GM23248 (cell line): ENCODE data around the gene SERP2. TPM values are rescaled to one million over a fixed set of nuclear protein-coding genes. Genes with fewer than 3 reads are reported as not detected.

Source experiments
- DNase-seq: peaks from one replicate; pipeline ENCODE4 v3.0.0-alpha.2; 2015
- H2AFZ ChIP-seq: fragments of 200-600 bp; sonication (generic); 2 replicates; pipeline ENCODE4 v1.6.1; 2016; ENCODE audit warnings: antibody characterized with exemption
- H3F3A ChIP-seq: fragments of 200-600 bp; sonication (generic); 2 replicates; pipeline ENCODE4 v1.6.1; 2016; ENCODE audit warnings: mild to moderate bottlenecking, antibody characterized with exemption, mixed run types; ENCODE audit not compliant: insufficient read depth
- H3K27ac ChIP-seq: fragments of 200-600 bp; sonication (generic); 2 replicates; pipeline ENCODE4 v1.5.1; 2016; ENCODE audit warnings: mild to moderate bottlenecking
- H3K27me3 ChIP-seq: fragments of 200-600 bp; sonication (generic); replicated peaks from 2 replicates; pipeline ENCODE4 v1.6.1; 2016; ENCODE audit warnings: mild to moderate bottlenecking; ENCODE audit not compliant: insufficient read depth
- H3K36me3 ChIP-seq: fragments of 200-600 bp; sonication (generic); 2 replicates; pipeline ENCODE4 v1.6.1; 2016; ENCODE audit warnings: low read depth, mild to moderate bottlenecking
- H3K4me1 ChIP-seq: fragments of 200-600 bp; sonication (generic); 2 replicates; pipeline ENCODE4 v1.6.1; 2016; ENCODE audit warnings: mild to moderate bottlenecking; ENCODE audit not compliant: insufficient read depth
- H3K4me2 ChIP-seq: fragments of 200-600 bp; sonication (generic); one replicate; pipeline ENCODE4 v1.6.1; 2016; ENCODE audit warnings: mild to moderate bottlenecking; ENCODE audit not compliant: unreplicated experiment
- H3K4me3 ChIP-seq: fragments of 200-600 bp; sonication (generic); 2 replicates; pipeline ENCODE4 v1.5.1; 2016; ENCODE audit warnings: mild to moderate bottlenecking
- H3K79me2 ChIP-seq: fragments of 200-600 bp; sonication (generic); 2 replicates; pipeline ENCODE4 v1.6.1; 2016; ENCODE audit warnings: mild to moderate bottlenecking; ENCODE audit not compliant: insufficient read depth
- H3K9ac ChIP-seq: fragments of 200-600 bp; sonication (generic); 2 replicates; pipeline ENCODE4 v1.6.1; 2016; ENCODE audit warnings: mild to moderate bottlenecking
- H3K9me2 ChIP-seq: fragments of 200-600 bp; sonication (generic); 2 replicates; pipeline ENCODE4 v1.6.1; 2016; ENCODE audit warnings: mixed run types, mild to moderate bottlenecking, moderate library complexity; ENCODE audit not compliant: insufficient read depth
- H3K9me3 ChIP-seq: fragments of 200-600 bp; sonication (generic); one replicate; pipeline ENCODE4 v1.6.1; 2017; ENCODE audit warnings: low read depth
- H4K20me1 ChIP-seq: fragments of 200-600 bp; sonication (generic); 2 replicates; pipeline ENCODE4 v1.6.0; 2016; ENCODE audit not compliant: insufficient read depth
- EZH2 ChIP-seq: fragments of 200-600 bp; sonication (generic); IDR thresholded peaks from 2 replicates; pipeline ENCODE4 v1.6.1; 2018; ENCODE audit warnings: antibody characterized with exemption, mild to moderate bottlenecking; ENCODE audit not compliant: insufficient read depth, poor library complexity, severe bottlenecking
- EZH2phosphoT487 ChIP-seq: fragments of 200-600 bp; sonication (generic); IDR thresholded peaks from 2 replicates; pipeline ENCODE4 v1.6.1; 2018; ENCODE audit warnings: antibody characterized with exemption, moderate library complexity, mild to moderate bottlenecking, low read depth; ENCODE audit not compliant: insufficient read depth
- WGBS, 2 experiments: methylation state at CpG; one replicate each; pipeline ENCODE4 v1.1.6; 2015 to 2017; ENCODE audit warnings: low lambda C conversion rate in 2 of 2, low coverage in 1 of 2; ENCODE audit errors: missing lambda C conversion rate in 2 of 2; 5-methylcytosine and 5-hydroxymethylcytosine counted together
- in situ Hi-C: fragments of 300-500 bp; cut with MboI; formaldehyde crosslinking; loops from 2 replicates; pipeline ENCODE4 v1.15.0; 2020
- polyA plus RNA-seq: library from polyadenylated mRNA; unstranded; fragments of >200 nt; fragmentation: Nextera tagmentation; extraction: Ambion mirVana; gene quantifications from 2 replicates; pipeline ENCODE4 v1.2.1, GENCODE V29; 2016
- total RNA-seq: library from RNA; depleted of rRNA; stranded (reverse); fragments of >200 nt; shearing (Covaris generic); gene quantifications from 2 replicates; pipeline ENCODE4 v1.2.3, GENCODE V29; 2014

The SERP2 gene
- total and polyA plus RNA-seq, 2 experiments from 2014 or later, result 2.8 to 3.2 TPM

GRCh38 chr13:44352202-44352601, 21.4 kb upstream of the SERP2 start:
- Histone ChIP-seq H3K4me2 (no peak overlapping the region), H3K4me1 (peaks cover 7% of the 10 kb centered on the region; the same call in 1 of the 2 replicates), H3K9ac (no peak overlapping the region), H3F3A (no peaks in the 10 kb centered on the region; the same call in 1 of the 2 replicates), H4K20me1 (no peaks in the 10 kb centered on the region), H3K79me2 (no peaks in the 10 kb centered on the region), H3K9me3 (no peaks in the 10 kb centered on the region), H3K36me3 (no peaks in the 10 kb centered on the region), H3K27ac (no peak overlapping the region), H2AFZ (no peak overlapping the region), H3K27me3 (no peaks in the 10 kb centered on the region), H3K4me3 (no peak overlapping the region), H3K9me2 (no peaks in the 10 kb centered on the region)
- 98% methylated on average over 3 of the region's 3 CpGs for WGBS, 2 experiments
- in situ Hi-C loops, result no loop called here
- no peak for DNase-seq
- TF ChIP-seq EZH2, result no peak

GRCh38 chr13:44352671-44353070, 21.0 kb upstream of the SERP2 start:
- Histone ChIP-seq H3K27ac (no peak overlapping the region), H3K4me3 (no peak overlapping the region), H4K20me1 (no peaks in the 10 kb centered on the region), H3F3A (no peaks in the 10 kb centered on the region; the same call in 1 of the 2 replicates), H2AFZ (no peak overlapping the region), H3K79me2 (no peaks in the 10 kb centered on the region), H3K4me2 (no peak overlapping the region), H3K9me3 (no peaks in the 10 kb centered on the region), H3K9ac (no peak overlapping the region), H3K36me3 (no peaks in the 10 kb centered on the region), H3K4me1 (0 out of 2 replicates have a peak, but pooled peaks cover 3% of the 10 kb centered on the region), H3K9me2 (no peaks in the 10 kb centered on the region), H3K27me3 (no peaks in the 10 kb centered on the region)
- no peak for TF ChIP-seq EZH2phosphoT487
- no peak for TF ChIP-seq EZH2
- in situ Hi-C loops, result no loop called here
- WGBS, 2 experiments, result 87 to 89% methylated on average over 2 of the region's 2 CpGs
- peak; percentile 18 for DNase-seq

- Histone ChIP-seq H3F3A (no peaks in the 10 kb centered on the region), H3K9me3 (no peaks in the 10 kb centered on the region), H3K4me3 (no peak overlapping the region), H2AFZ (no peak overlapping the region), H3K27ac (no peak overlapping the region), H4K20me1 (no peaks in the 10 kb centered on the region), H3K36me3 (no peaks in the 10 kb centered on the region), H3K9me2 (no peaks in the 10 kb centered on the region), H3K4me2 (no peak overlapping the region), H3K27me3 (no peaks in the 10 kb centered on the region), H3K79me2 (no peaks in the 10 kb centered on the region), H3K4me1 (no peaks in the 10 kb centered on the region), H3K9ac (no peak overlapping the region)
- no peak for DNase-seq
- WGBS, 2 experiments, result 97 to 100% methylated on average over 1 of the region's 1 CpG
- in situ Hi-C loops, result no loop called here
- no peak for TF ChIP-seq EZH2phosphoT487
- no peak for TF ChIP-seq EZH2
Observed at GRCh38 chr13:44354331-44354730, 19.3 kb upstream of the SERP2 start.

- Histone ChIP-seq H3K36me3 (no peaks in the 10 kb centered on the region), H3K9ac (no peak overlapping the region), H3K4me1 (no peaks in the 10 kb centered on the region), H2AFZ (no peak overlapping the region), H3K27me3 (no peaks in the 10 kb centered on the region), H3K9me2 (no peaks in the 10 kb centered on the region), H3K4me3 (no peak overlapping the region), H3K9me3 (no peaks in the 10 kb centered on the region), H3K4me2 (no peak overlapping the region), H3F3A (no peaks in the 10 kb centered on the region), H3K27ac (no peak overlapping the region), H4K20me1 (no peaks in the 10 kb centered on the region), H3K79me2 (no peaks in the 10 kb centered on the region)
- in situ Hi-C loops, result no loop called here
- TF ChIP-seq EZH2phosphoT487, result no peak
- no peak for TF ChIP-seq EZH2
- WGBS, 2 experiments, result 65 to 72% methylated on average over 3 of the region's 3 CpGs
- DNase-seq, result no peak
Observed at GRCh38 chr13:44354884-44355283, 18.7 kb upstream of the SERP2 start.

GRCh38 chr13:44355621-44356020, 18.0 kb upstream of the SERP2 start:
- H3K9me2 ChIP-seq, result no peaks in the 10 kb centered on the region
- no peak overlapping the region for H3K4me3 ChIP-seq
- no peaks in the 10 kb centered on the region for H3K36me3 ChIP-seq
- no peaks in the 10 kb centered on the region for H4K20me1 ChIP-seq
- no peaks in the 10 kb centered on the region for H3K4me1 ChIP-seq
- H2AFZ ChIP-seq, result no peak overlapping the region
- no peak for TF ChIP-seq EZH2
- TF ChIP-seq EZH2phosphoT487, result no peak
- no peak overlapping the region for H3K27ac ChIP-seq
- H3K79me2 ChIP-seq, result no peaks in the 10 kb centered on the region
- H3F3A ChIP-seq, result no peaks in the 10 kb centered on the region
- in situ Hi-C loops, result no loop called here
- 86% methylated on average over 3 of the region's 3 CpGs for WGBS, 2 experiments
- no peaks in the 10 kb centered on the region for H3K9me3 ChIP-seq
- H3K4me2 ChIP-seq, result no peak overlapping the region
- no peak for DNase-seq
- no peak overlapping the region for H3K9ac ChIP-seq
- no peaks in the 10 kb centered on the region for H3K27me3 ChIP-seq
